IPS-18c (cell line): ENCODE data around the gene GALNT18.

ENCODE experiments used
- H3K4me3 ChIP-seq: 2 replicates; pipeline ENCODE4 v1.7.0; 2013; ENCODE audit warnings: low read depth, mild to moderate bottlenecking, low read length, moderate library complexity; ENCODE audit not compliant: insufficient read depth
- H3K9me3 ChIP-seq: one replicate; pipeline ENCODE4 v1.6.1; 2013; ENCODE audit warnings: mild to moderate bottlenecking, low read length, moderate library complexity; ENCODE audit not compliant: control insufficient read depth, insufficient read depth

The GALNT18 gene

DNA sequence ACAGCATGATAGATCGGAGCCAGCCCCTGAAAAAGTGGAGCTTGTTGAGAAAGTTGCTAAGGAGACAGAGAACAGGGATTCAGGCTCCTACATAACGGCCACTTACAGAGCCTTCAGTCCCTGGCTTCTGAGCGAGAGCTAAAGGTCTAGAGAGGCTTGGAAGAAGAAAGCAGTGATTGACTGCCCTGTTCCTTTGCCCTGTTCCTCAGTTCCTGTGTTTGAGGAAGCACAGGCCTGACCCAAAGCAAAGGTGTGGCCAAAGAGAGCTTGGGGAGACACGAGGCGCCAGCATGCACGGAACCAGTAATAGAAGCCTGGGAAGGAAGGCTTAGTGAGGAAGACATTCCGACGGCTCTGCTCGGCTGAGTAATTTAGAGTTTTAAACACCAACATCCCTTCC is 194.7 kb downstream of the GALNT18 start:
- Histone ChIP-seq H3K9me3 (no peaks in the 10 kb centered on the region), H3K4me3 (no peak overlapping the region)

DNA sequence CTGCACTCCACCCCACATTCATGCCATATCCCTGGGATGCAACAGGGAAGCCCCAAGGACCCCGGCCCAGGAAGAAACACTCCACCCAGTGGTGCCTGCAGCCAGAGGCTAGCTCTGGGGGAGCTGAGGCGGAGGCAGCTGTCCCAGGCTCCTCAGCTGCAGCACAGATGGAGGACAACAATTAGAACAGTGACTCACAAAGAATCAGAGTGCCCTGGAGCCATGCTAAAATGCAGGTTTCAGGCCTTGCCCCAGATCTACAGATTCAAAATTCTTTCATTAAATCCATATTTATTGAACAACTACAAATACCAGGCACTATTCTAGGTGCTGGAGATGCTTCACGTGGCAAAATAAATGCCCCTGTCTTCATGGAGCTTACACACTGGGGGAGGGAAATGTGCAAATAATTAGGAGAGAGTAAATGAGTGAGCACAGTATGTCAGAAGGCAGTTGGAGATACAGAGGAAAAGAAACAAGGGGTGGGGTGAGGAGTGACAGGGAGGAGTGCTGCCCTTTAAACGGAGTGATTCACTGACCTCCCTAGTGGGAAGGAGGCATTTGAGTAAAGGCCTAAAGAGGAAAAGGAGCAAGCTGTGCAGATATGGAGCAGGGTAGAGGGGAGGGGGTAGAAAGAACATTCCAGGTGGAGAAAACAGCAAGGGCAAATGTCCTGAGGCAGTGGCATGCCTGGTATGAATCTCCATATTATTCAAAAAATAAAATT is 195.4 kb downstream of the GALNT18 start:
- H3K4me3 ChIP-seq, result no peak overlapping the region
- H3K9me3 ChIP-seq, result no peaks in the 10 kb centered on the region

DNA sequence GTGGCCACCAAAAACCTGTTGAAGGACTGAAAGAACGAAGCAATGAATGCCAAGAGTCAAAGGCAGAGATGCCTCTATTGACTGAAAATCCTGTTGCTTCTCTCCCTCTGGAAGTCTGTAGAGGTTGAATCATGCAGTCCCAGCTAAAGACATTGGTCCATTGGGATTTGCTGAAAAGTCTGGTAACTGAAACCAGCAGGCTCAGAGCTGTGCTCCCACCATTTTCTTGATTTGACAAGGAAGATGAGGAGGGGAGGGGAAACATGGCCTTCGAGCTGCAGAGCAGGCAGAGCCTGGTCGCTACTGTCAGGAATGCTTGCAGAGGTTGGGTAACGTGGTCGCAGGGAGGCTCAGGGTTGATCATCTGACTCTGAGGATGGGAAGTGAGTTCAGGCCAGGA is 196.0 kb downstream of the GALNT18 start:
- Histone ChIP-seq H3K4me3 (no peak overlapping the region), H3K9me3 (no peaks in the 10 kb centered on the region)

DNA sequence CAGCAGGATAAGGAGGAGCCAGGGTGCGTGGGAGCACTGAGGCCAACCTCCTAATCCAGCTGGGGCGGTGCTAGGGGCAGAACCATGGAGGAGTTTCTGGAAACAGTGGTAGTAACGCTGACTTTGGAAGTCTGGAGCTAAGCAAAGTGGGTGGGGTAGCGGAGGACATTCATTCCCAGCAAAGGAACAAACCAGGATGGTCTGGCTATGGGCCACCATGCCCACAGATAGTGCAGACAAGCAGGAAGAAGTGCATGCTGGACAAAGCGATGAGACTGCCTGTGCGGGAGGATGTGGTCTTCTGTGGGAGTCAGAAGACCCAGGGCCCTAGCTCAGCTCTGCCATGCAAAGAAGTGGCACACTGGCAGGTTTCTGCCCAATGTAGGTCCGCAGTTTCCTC is 197.1 kb downstream of the GALNT18 start:
- Histone ChIP-seq H3K9me3 (no peaks in the 10 kb centered on the region), H3K4me3 (no peak overlapping the region)

DNA sequence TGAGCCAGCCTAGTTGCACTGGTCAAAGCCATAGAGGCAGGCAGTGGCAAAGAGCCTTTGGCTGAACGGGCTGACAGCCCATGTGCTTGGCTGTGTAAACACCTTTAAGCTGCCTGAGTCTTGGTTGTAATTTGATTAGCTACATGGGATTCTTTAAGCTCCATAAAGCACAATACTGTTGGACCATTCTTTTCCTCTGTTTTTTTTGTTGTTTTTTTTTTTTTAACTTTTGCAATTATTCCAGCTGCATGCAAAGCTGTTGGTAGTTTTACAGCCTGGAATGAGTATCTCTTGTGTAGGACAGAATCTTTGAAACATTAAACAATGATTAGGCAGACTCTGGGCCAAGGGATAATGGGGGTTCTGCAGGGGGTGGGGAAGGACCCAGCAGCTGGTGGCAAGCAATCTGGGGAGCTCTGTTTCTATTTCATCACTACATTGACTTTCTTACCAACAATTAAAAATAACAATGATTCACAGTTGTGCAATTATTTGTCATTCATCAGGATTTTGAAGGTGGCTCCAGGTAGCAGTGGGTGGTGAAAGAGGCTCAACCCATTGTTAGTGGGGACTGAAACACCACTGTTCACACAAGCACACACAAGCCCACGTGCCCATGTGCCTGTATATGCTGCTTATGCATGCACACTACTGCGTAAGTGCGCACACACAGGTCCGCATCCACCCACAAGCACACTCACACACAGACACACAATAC is 199.2 kb downstream of the GALNT18 start:
- no peak overlapping the region for H3K4me3 ChIP-seq
- no peaks in the 10 kb centered on the region for H3K9me3 ChIP-seq

DNA sequence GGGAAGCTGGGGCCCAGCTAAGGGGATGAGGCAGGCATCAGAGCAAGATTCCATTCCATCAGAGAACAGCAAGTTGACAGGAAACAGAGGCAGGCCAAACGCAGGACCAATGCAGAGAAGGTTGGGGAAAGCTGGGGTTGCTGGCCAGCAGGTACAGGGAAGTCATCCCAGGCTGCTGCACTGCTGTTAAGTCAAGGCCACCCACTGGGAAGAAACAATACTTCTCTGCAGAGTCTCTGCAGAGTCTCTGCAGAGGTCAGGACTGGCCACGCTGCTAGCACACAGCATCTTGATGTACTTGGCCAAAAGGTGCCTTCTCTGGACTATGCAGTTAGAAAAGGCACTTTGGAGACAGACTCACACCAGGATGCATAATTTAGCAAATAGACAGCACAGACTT is 200.3 kb downstream of the GALNT18 start:
- Histone ChIP-seq H3K9me3 (no peaks in the 10 kb centered on the region), H3K4me3 (no peak overlapping the region)

DNA sequence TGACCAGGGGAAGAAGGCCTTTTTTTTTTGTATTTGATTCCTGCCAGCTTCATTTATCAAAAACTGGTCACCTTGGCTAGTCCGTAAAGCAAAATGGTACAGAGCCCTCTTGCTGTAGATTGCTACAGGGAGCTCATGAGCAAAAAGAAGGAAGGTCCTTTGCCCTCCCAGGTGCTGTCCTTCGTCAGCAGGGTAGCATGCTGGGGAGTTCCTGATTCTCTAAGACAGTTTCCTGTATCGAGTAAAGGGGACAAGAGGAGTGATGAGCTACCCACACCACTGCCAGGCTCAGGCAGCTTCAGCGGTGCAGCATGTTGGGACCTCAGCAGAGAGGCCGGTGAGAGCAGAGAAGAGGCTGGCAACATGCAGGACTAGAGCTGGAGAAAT is 200.9 kb downstream of the GALNT18 start:
- Histone ChIP-seq H3K4me3 (no peak overlapping the region), H3K9me3 (no peaks in the 10 kb centered on the region)

DNA sequence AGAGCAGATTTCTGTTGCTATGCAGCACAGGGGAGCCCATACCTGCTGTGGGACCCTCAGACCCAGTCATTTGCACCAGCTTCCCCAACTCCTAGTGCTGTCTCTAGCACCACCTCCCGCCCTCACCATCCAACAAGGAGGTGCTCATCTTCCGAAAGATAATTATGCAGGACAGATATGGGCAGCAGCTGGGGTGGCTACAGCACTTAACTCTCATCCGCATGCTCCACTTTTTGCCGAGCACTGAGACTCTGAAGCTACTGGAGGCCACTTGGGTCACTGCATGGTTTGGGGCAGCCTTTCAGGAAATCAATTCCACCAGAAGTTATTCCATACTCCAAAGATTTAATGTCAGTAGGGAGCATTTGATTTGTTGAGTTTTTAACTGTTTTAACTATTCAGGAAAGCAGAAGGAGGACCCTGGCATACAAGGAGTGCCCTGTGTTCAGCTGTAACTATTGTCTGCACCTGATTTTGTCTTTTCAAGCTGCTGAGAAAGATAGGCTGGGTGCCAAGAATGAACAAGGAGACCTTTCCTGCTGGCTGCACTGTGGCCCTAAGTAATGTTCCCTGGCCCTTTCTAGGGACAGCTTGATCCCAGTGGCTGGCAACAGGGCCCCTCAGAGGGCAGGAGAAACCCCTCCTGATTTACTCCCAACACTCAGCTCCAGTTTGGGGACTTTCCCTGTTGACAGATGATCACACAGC is 201.5 kb downstream of the GALNT18 start:
- H3K4me3 ChIP-seq, result no peak overlapping the region
- no peaks in the 10 kb centered on the region for H3K9me3 ChIP-seq

DNA sequence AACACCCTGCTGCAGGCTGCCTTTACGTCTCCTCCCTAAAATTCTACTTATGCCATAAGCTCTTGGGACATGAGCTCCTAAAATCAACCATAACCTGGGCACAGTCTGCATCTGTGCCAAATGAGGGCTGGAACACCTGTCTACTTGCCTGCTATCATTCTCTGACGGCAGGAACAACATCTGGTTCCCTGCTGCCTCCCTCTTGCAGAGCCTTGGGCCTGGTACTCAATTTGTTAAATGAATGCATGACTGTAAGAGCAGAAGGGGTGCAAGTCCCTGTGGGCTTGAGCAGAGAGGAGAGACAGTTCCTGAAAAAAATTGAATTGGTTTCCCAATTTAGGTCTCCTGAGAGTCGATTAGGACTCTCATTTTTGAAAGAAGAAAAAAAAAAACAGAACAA is 202.1 kb downstream of the GALNT18 start:
- H3K9me3 ChIP-seq, result no peaks in the 10 kb centered on the region
- no peak overlapping the region for H3K4me3 ChIP-seq

DNA sequence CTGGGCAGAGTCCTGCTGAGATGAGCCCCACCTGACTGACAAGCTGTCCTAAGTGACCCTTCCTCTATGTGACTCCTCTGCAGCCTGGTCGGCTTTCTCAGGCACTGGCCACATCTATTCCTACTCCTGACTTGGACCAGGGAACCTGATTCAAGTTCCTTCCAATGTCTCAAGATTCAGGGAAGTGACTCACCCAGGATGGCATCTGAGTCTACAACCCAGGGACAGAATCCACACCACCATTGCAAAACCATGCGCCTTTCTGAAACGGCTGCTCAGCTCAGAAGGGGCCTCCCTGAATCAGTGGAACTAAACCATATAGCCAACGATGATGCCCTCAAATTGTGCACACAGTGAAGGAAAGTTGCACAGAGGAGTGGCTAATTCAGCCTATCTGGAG is 204.9 kb downstream of the GALNT18 start:
- H3K9me3 ChIP-seq, result no peaks in the 10 kb centered on the region
- H3K4me3 ChIP-seq, result no peak overlapping the region

DNA sequence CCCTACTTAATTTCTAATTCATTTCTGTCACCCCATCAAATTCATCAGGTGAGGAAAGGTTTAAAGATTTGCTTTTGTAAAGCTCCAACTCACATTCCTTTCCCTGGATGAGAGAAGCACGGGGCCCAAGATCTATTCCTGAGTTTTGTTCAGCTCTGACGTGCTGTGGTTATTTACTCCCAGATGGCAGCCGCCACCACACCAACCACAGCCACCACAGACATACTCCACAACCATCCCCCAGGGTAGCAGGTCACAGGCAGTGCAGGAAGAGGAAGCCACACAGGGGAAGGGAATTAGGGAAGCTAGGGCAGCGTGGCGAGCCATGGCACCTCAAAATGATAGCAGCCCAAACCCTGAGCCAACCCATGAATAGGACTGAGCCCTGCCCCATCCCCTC is 205.3 kb downstream of the GALNT18 start:
- Histone ChIP-seq H3K4me3 (no peak overlapping the region), H3K9me3 (no peaks in the 10 kb centered on the region)

DNA sequence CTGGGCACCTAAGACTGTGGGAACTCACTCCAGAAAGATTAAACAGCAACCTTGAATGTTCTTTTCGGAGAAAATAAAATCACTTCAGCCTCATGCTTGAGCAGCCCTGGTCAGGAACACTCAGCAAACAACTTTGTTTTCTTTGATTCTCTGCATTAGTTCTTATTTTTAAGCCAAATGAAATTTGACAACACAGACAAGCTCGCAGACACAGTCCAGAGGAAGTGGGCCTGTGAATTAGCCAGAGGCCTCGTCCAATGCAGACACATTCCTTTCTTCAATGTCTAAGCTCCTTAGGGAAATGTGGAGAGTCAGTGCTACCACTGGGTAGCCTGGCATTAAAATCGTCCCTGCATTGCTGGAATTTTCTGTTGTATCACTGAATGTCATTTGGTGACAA is 205.9 kb downstream of the GALNT18 start:
- Histone ChIP-seq H3K4me3 (no peak overlapping the region), H3K9me3 (no peaks in the 10 kb centered on the region)

DNA sequence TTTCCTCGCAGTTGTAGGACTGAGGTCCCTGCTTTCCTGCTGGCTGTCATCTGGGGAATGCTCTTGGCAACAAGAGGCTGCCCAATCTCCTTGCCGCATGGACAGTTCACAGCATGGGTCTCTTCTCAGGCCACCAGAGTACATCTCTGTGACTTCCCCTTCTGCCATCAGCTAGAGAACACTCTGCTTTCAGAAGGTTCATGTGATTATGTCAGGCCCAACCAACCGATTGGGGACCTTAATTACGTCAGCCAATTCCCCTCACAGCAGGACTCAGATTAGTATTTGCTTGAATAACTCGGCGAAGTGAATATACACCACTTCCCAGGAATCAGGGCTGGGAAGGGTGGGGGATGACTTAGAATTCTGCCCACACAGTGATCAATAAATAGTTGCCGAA is 206.8 kb downstream of the GALNT18 start:
- Histone ChIP-seq H3K4me3 (no peak overlapping the region), H3K9me3 (no peaks in the 10 kb centered on the region)

DNA sequence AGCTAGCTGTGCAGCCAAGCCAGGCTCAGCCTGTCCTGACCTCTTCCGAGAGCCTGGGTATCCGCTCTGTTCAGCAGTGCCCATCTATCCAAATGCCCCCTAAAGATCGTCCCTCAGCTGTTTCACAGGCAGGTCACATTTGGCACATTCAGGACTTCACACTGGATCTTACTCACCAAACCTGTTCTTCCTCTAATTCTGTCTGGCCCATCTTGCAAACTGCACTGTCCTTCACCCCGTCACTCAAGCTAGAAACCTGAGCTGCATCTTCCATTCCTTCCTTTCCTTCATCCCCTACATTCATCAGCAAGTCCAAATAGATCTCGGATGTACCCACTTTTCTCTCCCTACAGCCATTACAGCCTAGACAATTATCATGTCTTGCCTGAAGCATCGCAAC is 208.0 kb downstream of the GALNT18 start:
- H3K9me3 ChIP-seq, result no peaks in the 10 kb centered on the region
- no peak overlapping the region for H3K4me3 ChIP-seq

DNA sequence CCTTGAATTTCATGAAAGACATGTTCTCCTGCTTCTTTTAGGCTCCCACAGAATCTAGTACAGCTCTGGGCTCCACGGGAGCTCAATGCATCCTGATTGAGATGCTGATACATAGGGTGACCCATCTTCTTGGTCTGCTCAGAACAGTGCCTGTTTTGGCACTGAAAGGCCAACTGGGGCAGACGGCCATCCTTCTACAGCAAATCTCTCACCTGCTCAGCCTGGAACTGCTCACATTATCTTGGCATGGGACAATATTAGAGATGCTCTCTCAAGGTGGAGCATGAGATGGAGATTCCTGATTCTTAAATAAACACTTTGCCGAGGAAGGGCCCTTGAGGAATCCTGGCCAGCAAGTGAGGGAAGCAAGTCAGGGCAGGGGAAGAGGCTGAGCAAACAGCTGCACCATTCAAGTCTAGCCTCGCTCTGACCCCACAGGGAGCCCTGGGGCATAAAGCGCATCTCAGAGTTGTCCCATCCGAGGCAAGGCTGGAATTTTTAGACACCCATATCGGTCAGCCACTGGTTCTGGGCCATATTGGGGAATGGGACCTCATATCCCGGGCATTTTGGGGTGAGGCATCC is 210.3 kb downstream of the GALNT18 start:
- no peak overlapping the region for H3K4me3 ChIP-seq
- H3K9me3 ChIP-seq, result no peaks in the 10 kb centered on the region

DNA sequence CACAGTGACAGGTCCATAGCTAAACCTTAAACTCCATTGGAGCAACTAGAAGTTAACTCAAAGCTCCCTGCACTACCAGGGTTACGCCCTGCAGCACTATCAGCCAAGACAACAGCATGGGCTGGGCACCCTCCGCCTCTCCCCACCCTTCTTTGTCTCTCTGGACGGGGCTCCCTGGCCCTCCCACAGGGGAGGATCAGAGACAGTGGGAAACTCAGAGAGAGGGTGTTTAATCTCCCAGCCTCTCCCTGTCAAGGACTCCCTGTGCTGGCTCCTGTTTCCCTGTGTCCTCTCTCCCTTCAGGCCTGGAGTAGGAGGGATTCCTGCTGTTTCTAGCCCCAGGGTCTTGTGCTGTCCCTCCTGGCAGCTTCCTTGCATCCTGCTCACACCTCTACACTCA is 211.9 kb downstream of the GALNT18 start:
- no peak overlapping the region for H3K4me3 ChIP-seq
- no peaks in the 10 kb centered on the region for H3K9me3 ChIP-seq

DNA sequence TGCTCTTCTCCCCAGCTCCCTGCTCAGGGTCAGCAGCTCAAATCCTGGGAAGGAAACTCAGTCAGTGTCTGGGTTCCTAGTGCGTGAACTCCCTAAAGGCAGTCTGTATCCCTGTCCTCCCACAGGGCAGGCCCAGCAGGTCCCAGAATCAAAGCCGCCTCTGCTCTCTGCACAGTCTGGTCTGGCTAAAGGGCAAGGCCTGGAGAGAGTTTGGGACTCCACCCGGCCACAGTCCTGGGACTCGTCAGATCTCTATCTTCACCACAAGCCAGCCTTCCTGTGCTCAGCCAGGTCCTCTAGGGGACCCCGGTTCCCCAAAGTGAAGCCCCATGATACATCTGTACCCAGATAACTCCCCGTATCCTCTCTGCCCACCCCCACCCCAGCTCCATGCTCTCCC is 212.6 kb downstream of the GALNT18 start:
- Histone ChIP-seq H3K9me3 (no peaks in the 10 kb centered on the region), H3K4me3 (no peak overlapping the region)
